Stimulated activated CD8-positive, alpha-beta memory T cell treated with anti-CD3 and anti-CD28 coated beads, Interleukin-2, amount 100 ng/mL, for 48 hours (primary cell): ENCODE results near the gene CDH26.
"Not testable (repeated sequence)": the region's sequence is repeated elsewhere in the genome, so short reads cannot be mapped to it uniquely, and the experiment has no call there.

ENCODE experiments used
- DNase-seq, 2 donors: peaks; one replicate each; pipeline ENCODE4 v3.0.0-alpha.2; 2020; ENCODE audit warnings: low read depth in 2 of 2

The CDH26 gene

DNA sequence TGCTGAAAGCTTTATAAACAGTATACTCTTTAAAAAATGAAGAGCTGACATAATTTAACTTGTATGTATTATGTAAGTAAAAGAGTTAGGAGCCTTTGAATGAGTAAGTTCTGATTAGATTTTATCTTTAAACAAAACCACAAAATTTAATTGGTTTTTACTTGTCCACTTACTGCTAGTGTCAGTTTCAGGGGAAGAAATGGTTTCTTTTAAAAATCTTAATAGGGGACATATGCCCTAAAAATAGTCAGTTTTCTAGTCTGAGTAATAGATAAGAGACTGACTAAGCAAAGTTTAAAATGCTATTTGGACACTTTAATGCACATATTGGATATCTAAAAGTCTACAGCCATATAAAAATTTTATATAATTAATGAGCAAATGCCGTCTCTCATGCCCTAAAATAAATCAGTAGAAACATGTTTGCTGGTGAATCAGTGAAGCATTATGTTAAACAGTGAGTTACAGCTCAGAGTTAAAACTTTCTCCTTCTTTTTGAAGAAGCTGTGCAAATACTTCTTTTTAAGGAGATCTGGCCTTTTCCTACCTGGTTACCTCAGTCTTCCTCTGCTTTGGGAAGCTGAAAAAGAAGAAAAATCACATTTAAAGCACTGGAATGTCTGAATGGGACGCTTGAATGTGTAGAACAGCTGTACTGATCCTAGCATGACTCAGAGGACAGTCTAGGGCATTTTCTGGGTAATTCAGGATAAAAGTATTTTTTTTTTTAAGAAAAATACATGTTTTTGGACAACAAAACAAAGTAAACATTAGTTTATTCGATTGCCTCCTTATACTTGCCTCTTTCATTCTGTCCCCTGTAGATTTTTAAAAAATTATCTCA lies 55.3 kb downstream of the CDH26 start:
- DNase-seq = no peak

DNA sequence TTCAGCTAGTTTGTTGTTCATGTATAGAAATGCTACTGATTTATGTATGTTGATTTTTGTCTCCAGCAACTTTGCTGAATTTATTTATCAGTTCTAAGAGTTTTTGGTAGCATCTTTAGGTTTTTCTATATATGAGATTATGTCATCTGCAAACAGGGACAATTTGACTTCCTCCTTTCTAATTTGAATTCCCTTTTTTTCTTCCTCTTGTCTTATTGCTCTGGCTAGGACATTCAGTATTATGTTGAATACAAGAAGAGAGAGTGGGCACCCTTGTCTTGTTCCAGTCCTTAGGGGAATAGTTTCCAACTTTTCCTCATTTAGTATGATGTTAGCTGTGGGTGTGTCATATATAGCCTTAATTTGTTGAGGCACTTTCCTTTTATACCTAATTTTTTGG lies 58.2 kb downstream of the CDH26 start:
- DNase-seq = no peak

DNA sequence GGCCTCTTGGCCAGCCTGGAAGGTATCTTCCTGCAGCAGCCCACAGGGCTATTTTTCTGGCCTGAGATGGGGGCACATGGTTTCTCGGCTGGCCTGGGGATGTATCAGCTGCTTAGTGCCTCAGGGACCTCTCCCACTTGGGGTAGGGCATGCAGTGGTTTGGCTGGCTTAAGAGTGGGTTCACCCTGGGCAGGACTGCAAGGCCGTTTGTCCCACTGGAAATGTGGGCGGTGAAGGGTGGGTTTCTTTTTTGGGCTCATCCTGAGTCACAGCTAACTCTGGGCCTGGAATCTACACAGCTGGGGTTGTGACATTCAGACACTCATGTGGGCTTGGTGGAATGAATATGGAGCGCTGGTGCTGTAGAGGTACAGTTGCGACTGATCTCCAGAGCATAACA lies 62.0 kb downstream of the CDH26 start:
- DNase-seq = no peak

DNA sequence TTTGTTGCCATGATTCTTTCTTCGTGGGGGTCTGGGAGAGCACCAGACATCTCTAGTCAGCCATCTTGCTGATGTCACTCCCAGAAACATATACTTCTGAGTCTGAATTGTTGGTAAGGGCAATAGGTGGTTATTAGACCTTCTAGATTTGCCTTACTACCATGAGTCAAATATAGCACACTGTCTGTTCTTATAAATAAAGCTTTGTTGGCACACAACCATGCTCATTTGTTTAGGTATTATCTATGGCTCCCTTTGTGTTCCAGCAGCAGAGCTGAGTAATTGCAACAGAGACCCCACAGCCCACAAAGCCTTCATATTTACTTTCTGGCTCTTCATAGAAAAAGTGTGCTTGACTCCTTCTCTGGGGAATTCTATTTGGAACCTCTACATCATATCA lies 62.9 kb downstream of the CDH26 start:
- DNase-seq = no peak

DNA sequence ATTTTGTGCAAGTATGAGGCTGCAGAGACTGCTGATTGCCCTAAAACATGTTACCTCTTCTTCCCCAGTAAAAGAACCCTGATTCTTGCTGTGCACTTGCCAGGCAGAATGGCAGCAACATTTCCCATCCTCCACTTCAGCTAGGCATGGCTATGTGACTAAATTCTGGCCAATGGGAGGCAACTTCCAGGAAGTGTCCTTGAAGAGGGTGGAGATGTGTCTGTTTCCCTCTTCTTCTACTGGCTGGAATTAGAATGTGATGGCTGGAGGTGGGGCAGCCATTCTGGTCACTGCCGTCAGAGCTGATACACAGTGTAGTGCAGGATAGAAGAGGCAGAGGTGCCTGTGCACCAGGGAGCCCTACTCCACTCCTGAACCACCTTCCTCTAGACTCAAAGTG lies 64.6 kb downstream of the CDH26 start:
- DNase-seq = no peak

DNA sequence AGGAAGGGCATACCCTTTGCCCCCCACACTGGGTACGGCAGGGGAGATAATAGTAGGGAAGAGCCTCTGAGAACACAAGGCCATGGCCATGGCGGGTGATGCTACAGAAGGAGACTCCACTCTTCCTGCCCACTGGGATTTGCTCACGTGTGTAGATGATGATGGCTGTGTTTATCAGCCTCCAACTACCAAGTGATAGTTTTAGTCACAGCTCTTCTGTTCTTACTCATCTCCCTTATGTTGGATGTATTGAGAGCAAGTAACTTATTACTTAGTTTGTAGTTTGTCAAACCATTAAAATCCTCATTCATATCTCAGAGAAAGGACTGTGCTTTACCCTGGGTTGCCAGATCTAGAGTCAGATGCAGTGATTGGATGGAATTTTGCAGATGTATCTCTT lies 66.0 kb downstream of the CDH26 start:
- DNase-seq = no peak

DNA sequence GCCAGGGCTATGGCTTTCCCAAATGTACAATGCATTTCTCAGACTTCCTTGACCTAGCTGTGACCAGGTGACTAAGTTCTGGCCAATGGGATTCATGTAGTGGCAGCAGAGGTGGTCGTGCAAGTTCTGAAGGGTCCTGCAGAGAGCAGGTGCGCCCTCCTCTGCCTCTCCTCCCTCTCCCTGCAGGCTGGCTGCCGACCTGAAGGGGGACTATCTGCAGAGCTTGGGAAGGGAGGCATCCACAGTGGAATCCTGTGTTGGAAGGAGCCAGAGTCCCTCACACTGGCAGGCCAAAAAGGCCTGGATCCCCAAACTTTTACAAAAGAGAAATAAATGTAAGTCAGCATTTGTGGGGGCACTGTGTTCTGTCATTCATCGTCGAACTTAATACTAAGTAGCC lies 66.6 kb downstream of the CDH26 start:
- DNase-seq = no peak

DNA sequence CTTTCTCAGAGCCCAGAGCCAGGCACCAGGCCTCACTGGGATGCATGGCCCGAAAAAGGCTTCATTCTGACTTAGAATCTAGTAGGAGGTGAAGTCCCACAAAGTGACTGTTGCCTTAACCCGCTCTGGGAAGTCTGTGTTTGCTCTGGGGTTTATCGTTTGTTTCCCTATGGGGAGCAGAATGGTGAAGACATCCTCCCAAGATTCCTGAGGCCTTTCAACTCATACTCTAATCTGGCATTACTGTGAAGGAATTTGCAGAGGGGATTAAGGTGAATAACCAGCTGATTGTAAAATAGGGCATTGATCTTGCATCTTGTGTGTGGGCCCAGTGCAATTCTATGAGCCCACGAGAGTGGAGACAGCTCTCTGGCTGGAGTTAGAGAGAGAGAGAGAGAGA lies 67.8 kb downstream of the CDH26 start:
- no peak for DNase-seq

DNA sequence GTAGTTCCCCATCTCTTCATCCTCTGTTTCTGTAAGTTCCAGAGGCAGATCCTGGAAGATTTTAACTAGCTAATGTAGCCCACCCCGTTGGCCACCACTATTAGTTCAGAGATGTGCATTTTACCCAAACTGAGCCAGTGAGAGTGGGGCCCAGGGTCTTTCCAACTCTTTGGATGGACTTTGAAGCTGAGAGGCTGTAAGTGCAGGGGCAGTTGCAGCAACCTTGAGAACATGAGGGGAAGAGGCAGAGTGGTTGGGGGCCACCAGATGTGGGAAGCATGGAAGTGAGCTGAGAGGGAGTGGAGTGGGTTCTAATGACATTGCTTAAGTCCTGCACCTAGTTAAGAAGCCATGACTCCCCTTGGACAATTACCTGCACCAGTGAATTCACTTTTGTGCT lies 72.2 kb downstream of the CDH26 start:
- DNase-seq = no peak

DNA sequence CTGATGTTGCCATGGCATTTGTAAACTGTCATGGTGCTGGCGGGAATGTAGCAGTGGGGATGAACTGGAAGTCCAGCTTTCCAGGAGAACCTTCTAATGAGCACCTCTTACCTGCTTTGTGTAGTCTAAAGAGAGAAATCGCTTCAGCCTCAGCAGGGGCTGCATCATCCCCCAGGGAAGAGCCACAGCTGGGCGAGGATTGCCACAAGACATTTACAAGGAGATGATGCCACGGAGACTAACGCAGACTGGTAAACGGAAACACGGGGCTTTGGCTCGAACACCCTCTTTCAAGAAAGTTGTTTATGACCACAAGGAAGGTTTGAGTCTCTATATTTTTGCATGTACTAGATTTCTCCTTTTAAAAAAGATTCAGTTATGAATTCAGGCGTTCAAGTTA lies 72.9 kb downstream of the CDH26 start:
- DNase-seq = no peak

DNA sequence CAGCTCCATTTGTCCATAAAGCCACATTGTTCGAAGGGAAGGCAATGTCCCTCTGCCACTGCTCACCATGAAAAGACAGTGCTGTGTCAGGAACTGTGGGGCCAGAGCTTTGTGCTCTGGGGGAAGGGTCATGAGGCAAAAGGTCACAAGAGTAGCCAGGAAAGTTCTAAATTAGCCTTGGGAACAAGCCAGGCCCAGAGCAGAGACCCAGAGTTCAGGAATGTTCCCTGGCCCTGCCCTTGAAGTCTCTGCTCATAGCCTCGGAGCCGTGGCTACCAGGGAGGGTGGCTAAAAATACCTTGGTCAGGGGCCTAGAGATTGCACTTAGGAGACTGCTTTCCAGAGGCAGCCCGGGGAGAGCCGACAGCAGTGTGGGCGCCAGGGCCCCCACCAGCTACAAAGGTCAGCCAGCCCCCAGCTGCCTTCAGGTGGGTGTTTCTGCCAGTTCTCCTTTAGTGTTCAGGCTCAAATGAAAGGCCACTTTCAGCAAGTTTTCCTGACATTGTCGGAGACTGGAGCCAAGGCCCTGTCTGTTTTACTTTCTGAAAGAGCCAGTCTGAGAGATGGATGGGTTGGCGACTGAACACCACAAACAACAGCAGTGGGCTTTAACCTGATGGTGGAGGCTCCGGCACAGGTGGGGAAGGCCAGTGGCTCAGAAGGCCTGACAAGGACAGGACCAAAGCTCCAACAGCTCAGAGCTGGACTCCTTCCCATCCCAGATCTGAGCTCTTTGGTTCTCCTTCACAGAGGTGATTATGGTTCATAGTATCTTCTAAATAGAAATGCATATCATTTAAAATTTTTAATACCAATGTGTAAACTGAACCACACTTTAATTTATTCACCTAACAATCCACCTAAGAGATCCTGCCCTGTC lies 76.2 kb downstream of the CDH26 start:
- no peak for DNase-seq

DNA sequence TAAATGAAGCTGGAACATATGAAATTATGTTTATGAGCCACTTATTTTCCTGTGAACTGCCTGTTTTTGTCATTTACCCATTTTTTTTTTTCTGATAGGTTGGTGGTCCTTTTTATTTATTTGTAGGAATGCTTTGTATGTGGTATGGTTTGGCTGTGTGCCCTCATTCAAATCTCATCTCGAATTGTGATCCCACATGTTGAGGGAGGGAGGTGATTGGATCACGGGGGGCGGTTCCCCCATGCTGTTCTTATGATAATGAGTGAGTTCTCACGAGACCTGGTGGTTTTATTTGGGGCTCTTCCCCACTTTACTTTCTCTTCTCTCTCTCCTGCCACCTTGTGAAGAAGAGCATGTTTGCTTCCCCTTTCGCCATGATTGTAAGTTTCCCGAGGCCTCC lies 77.3 kb downstream of the CDH26 start:
- DNase-seq = no peak

DNA sequence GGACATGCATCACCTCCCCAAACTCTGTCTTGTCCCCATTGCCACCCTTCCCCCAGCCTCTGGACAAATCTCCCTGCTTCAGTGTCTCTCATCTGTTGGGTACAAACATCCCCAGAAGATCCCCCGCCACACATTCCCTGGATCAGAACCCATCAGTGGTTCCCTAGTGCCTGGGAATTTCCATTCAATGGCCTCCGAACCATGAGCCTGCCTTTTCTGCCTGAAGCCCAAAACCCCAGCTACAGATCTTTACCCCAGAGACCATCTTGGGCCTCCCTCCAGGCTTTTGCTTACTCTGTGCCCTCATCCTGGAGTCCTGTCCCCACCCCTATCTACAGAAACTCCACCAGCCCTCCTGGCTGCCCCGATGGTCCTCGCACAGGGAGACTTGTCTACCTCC lies 78.1 kb downstream of the CDH26 start:
- no peak for DNase-seq

DNA sequence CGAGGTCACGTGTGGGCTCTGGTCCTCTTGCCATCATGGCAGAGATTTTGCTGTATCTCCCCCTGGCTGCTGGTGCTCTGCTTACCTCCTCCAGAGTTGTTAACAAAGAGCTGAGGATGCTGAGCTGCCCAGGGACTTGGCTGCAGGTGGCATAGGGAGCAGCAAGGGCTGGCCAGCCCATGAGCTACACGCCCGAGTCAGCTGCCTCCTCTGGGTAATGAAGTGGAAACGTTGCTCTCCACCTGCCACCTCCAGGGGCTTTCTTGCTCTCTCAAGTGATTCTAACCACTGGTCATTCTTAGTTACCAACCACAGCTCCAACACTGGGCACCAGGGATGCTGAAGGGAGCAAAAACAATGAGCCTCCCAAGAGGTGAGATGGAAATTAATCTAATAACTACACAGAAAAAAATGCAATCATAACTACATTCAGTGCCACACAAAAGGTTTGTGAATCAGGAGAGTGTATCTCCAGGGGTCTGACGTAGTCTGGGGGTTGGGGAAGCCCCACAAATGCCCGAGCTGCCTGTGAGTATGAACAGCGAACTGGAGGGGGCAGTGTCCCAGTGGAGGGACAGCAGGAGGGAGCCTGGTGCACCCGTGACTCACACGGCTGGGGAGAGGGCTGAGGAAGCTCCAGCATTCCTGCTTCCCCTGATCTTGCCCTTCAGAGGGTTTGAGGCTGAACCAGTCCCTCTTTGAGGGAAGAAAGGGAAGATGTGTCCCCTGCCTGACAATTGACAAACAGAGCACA lies 78.7 kb downstream of the CDH26 start:
- DNase-seq = no peak

DNA sequence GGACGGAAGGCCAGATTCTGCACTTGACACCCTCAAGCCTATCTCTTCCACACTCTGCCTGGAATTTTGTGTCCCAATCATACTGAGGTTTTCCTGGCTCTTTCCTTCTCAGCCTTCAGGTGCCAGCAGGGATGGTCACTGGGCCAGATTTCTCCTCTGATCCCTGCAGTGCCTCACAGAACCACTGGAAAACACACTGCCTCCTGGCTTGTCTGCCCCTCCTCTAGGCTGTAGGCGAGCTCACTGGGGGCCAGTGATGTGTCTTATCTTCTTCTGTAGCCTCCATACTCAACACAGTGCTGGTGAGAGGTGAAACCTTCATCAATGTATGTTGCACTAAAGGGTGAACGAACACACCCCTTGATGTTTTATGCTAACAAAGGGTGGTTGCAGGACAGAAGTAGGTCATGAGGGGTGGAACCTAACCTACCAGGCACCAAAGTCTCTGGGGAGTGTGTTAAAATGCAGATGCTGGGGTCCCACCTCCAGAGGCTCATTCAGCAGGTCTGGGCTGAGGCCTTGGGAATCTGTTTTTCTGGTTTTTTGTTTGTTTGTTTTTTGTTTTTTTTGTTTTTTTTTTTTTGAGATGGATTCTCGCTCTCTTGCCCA lies 80.3 kb downstream of the CDH26 start:
- no peak for DNase-seq

DNA sequence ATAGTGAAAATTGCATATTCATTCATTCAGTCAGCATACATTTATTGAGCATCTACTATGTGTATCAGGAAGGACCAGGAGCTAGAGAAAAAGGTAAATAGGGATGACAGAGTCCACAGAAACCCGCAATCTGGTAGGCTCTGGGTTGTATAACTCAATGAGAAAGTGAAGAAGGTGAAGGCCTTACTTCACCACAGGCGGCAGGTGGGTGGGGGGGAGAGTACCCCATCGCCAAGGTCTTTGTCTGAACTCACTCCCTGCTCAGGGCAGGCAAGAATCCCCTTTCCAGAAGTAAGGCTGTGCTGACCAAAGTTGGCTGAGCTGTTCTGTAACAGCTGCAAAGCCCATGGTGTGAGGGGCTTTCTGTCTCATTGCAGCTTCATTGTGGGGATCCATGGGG lies 81.3 kb downstream of the CDH26 start:
- no peak for DNase-seq

DNA sequence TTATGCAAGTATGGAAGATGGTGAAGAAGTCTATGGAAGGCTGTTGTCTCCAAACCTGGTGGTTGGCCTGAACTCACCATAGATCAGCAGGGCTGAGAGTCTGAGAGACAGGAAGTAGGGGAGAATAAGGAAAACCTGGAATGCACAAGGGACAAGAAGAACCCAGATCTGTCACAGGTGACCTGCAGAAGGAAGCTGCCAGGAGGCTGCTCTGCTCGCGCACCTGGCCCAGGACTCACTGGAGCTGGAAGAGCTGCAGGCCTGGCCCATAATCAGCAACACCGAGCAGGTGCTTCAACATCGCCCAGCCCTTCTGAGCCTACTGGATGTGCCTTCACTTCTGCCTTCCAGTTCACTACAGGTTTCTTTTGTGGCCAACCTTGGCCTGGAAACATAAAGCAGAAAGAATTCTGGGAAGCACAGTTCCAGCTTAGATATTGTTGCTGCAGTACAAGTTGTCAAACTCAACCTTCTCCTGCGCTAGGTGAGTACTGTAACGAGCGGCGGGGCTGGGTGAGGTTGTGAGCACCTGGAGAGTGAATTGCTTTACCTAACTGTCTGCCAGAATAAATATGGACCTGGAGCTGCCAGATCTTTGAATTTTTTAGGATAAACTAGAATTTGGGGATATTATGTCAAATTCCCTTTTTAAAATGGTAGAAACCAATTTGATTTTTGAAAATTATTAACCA lies 82.4 kb downstream of the CDH26 start:
- DNase-seq = no peak

DNA sequence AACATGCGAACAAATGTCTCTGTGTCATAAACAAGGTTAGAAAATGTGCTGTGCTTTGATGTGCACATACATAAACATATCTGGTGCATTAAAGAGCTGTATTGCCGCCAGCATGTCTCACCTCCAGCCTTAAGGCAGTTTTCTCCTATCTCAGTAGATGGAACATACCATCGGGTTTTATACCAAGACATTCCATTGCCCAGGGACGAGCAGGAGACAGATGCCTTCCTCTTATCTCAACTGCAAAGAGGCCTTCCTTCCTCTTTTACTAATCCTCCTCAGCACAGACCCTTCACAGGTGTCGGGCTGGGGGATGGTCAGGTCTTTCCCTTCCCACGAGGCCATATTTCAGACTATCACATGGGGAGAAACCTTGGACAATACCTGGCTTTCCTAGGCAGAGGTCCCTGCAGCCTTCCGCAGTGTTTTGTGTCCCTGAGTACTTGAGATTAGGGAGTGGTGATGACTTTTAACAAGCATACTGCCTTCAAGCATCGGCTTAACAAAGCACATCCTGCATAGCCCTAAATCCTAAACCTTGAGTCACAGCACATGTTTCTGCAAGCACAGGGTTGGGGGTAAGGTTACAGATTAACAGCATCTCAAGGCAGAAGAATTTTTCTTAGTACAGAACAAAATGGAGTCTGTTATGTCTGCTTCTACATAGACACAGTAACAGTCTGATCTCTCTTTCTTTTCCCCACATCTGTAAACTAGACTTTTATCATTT lies 83.4 kb downstream of the CDH26 start:
- not testable (repeated sequence) for DNase-seq

DNA sequence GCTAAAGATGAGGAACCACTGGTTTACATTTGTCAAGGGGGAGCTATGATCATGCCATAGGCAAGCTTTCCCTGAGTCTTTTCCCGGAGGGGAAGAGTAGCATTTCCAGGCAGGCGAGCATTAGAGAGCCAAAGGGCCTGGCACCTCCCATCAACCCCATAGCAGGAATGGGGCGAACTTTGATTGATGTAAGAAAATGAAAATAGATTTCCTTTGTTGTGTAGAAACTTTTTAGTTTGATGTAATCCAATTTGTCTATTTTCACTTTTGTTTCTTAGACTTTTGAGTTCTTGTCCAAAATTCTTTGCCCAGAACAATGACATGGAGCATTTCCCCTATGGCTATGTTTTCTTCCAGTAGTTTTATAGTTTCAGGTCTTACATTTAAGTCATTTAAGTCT lies 85.2 kb downstream of the CDH26 start:
- no peak for DNase-seq

DNA sequence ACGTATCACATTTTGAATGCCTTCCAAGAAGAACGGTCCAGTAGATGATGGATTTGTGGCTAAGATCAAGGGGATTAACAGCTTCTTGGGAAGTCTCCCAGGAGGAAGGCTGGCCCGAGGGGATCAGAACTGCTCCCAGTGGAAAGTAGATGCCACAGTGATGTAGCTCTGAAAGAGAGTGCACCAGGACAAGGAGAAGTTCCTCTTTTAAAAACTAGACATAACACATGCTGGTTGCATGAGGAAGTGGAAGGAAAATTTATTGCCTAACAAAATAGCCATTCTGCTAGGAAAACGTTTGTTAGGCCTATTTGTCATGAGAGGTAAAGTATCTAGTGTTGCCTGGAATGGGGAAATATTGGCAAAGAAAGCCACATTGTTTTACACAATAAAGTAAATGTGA lies 87.8 kb downstream of the CDH26 start:
- no peak for DNase-seq

DNA sequence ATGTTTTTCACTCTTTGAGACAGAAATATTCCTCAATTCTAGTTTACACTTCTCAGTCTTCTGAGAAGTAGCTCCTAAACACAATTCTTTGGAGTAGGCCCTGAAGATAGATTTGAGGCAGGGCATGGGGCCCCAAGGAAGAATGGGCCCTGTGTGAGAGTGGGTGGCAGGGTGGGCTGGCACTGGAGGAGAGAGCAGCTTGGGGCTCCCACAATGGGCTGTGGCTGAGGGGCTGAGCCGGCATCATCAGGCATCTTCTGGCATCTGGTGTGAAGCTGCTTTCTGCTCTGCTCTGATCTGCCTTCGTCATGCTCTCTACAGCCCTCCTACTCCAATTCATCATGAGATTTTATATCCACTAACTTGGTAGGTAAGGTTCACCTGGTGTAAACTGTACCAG lies 88.2 kb downstream of the CDH26 start:
- DNase-seq = no peak
